Pancreas (tissue), 10 donors: ENCODE data around the gene NRP2. TPM values are rescaled to one million over a fixed set of nuclear protein-coding genes. Genes with fewer than 3 reads are reported as not detected.

Source experiments
- ATAC-seq, 4 donors: fragments of 200-7000 bp; cut with Tn5 transposase; one replicate each; pipeline versions ENCODE4 v1.8.0 to v1.9.1; 2020; ENCODE audit warnings: mild to moderate bottlenecking in 4 of 4, moderate library complexity in 4 of 4
- DNase-seq, 6 donors: peaks; one replicate each; pipeline ENCODE4 v3.0.0-alpha.2; 2020
- FAIRE-seq: peaks from 2 replicates; lab custom pipeline; 2012; peaks lifted over from hg19 to GRCh38; lab: Jason Lieb, UNC
- H3K27ac ChIP-seq, 4 donors: fragments of 200-600 bp; sonication (generic); 1 replicate in 3 of 4; 2 replicates in 1 of 4; pipeline versions ENCODE4 v1.5.0 to v1.8.0; 2020
- H3K27me3 ChIP-seq, 4 donors: fragments of 200-600 bp; one replicate each; pipeline ENCODE4 v1.8.0; 2021
- H3K36me3 ChIP-seq, 3 donors: fragments of 200-600 bp; sonication (generic) in 1 of 3; one replicate each; pipeline versions ENCODE4 v1.5.0 to v1.8.0; 2020 to 2021
- H3K4me1 ChIP-seq, 3 donors: fragments of 200-600 bp; one replicate each; pipeline ENCODE4 v1.8.0; 2021
- H3K4me3 ChIP-seq, 4 donors: fragments of 200-600 bp; sonication (generic) in 2 of 4; one replicate each; pipeline versions ENCODE4 v1.5.0 to v1.8.0; 2020 to 2021
- H3K9me3 ChIP-seq, 4 donors: fragments of 200-600 bp; one replicate each; pipeline ENCODE4 v1.8.0; 2021
- CTCF ChIP-seq, 4 donors: fragments of 200-600 bp; sonication (generic) in 3 of 4; IDR thresholded peaks; one replicate each; pipeline versions ENCODE4 v1.5.0 to v1.8.0; 2021; ENCODE audit warnings: antibody characterized with exemption in 4 of 4
- WGBS, 2 donors: extraction: QIAGEN DNeasy Blood & Tissue Kit; methylation state at CpG; one replicate each; pipeline ENCODE4 v1.1.7; 2013; 5-methylcytosine and 5-hydroxymethylcytosine counted together
- intact Hi-C, 3 donors: fragments of 100-400 bp; cut with DNase I; formaldehyde crosslinking; loops; one replicate each; pipeline versions ENCODE4 v1.11.1 to v1.14.2; 2022
- polyA plus RNA-seq, 2 donors: library from polyadenylated mRNA; stranded (reverse); fragments of 200-250 nt; gene quantifications; one replicate each; pipeline ENCODE4 v1.2.3, GENCODE V29; 2013
- total RNA-seq, 6 donors: library from RNA; stranded (reverse); fragmentation: NEBNext Ultra II Directional in 4 of 6; extraction: Animal tissue kit (Norgen Biotek cat#: 25700) in 4 of 6; gene quantifications; one replicate each; pipeline versions ENCODE4 v1.2.1 to v1.2.4, GENCODE V29; 2021 to 2023
- donor health status: healthy with polysubstance abuse.
- donor health status: DM: no; HTN: no; CAD: no; lungs with moderate emphysema.
- donor health status: DM: no; HTN: no; CAD: no.
- donor health status: control.
- donor health status: control.
- donor health status: Bipolar disorder and iron deficiency.
- donor health status: DM: yes; HTN: yes; CAD: no.
- donor health status: DM: no; HTN: no; CAD: no.
- donor health status: DM: no; HTN: no; CAD: no.
- donor health status: DM: yes; HTN: yes; CAD: no.

Gene NRP2
- total and polyA plus RNA-seq, 8 donors, result 0.65 to 11.0 (median 1.6) TPM

- no peaks in the 10 kb centered on the region for H3K27me3 ChIP-seq
- DNase-seq, result no peak
- intact Hi-C loops, result no loop called here
- FAIRE-seq, result no peak
- TF ChIP-seq CTCF (IDR thresholded peaks at IDR 0.05), result no peak
- no peak for ATAC-seq
- H3K9me3 ChIP-seq, result no peaks in the 10 kb centered on the region
- 56 to 65% methylated on average over 5 of the region's 5 CpGs for WGBS, 2 donors
- no peak overlapping the region for H3K27ac ChIP-seq
- H3K4me3 ChIP-seq, result no peak overlapping the region
- H3K36me3 ChIP-seq, result no peaks in the 10 kb centered on the region
- no peaks in the 10 kb centered on the region for H3K4me1 ChIP-seq
Observed at GRCh38 chr2:205725059-205725458, 42.8 kb downstream of the NRP2 start.

- ATAC-seq, result peak in 2 of 4 donors; percentile 22 to 46
- no peak for DNase-seq
- Histone ChIP-seq H3K27ac (no peak overlapping the region), H3K9me3 (no peaks in the 10 kb centered on the region), H3K4me1 (no peaks in the 10 kb centered on the region), H3K36me3 (no peaks in the 10 kb centered on the region), H3K4me3 (no peak overlapping the region), H3K27me3 (no peaks in the 10 kb centered on the region)
- 82 to 86% methylated on average over 4 of the region's 4 CpGs for WGBS, 2 donors
- intact Hi-C loops, result no loop called here
- no peak for TF ChIP-seq CTCF (IDR thresholded peaks at IDR 0.05)
- FAIRE-seq, result no peak
Observed at GRCh38 chr2:205726506-205726905, 44.2 kb downstream of the NRP2 start.

GRCh38 chr2:205727174-205727573 lies 44.9 kb downstream of the NRP2 start:
- no peak for TF ChIP-seq CTCF (IDR thresholded peaks at IDR 0.05)
- ATAC-seq, result no peak

GRCh38 chr2:205728366-205728765 lies 46.1 kb downstream of the NRP2 start:
- H3K27me3 ChIP-seq, result no peaks in the 10 kb centered on the region
- no peaks in the 10 kb centered on the region for H3K36me3 ChIP-seq
- ATAC-seq (no peak), DNase-seq (no peak), FAIRE-seq (no peak)
- intact Hi-C loops, result no loop called here
- no peak overlapping the region for H3K4me3 ChIP-seq
- H3K4me1 ChIP-seq, result no peaks in the 10 kb centered on the region
- H3K27ac ChIP-seq, result no peak overlapping the region
- 83 to 94% methylated on average over 7 of the region's 7 CpGs for WGBS, 2 donors
- no peak for TF ChIP-seq CTCF (IDR thresholded peaks at IDR 0.05)
- no peaks in the 10 kb centered on the region for H3K9me3 ChIP-seq

More at GRCh38 chr2:205727174-205727573, 44.9 kb downstream of the NRP2 start:
- Histone ChIP-seq H3K4me1 (no peaks in the 10 kb centered on the region), H3K9me3 (no peaks in the 10 kb centered on the region), H3K27ac (no peak overlapping the region), H3K36me3 (no peaks in the 10 kb centered on the region), H3K4me3 (no peak overlapping the region), H3K27me3 (no peaks in the 10 kb centered on the region)
- no peak for FAIRE-seq
- intact Hi-C loops, result no loop called here
- DNase-seq, result no peak
- 87 to 91% methylated on average over 2 of the region's 2 CpGs for WGBS, 2 donors

GRCh38 chr2:205730191-205730590 lies 47.9 kb downstream of the NRP2 start:
- Histone ChIP-seq H3K27me3 (no peaks in the 10 kb centered on the region), H3K9me3 (no peaks in the 10 kb centered on the region), H3K27ac (no peak overlapping the region), H3K4me1 (no peaks in the 10 kb centered on the region), H3K36me3 (no peaks in the 10 kb centered on the region), H3K4me3 (no peak overlapping the region)
- WGBS, 2 donors, result 84 to 90% methylated on average over 9 of the region's 9 CpGs
- no peak for DNase-seq
- intact Hi-C loops, result no loop called here
- FAIRE-seq, result no peak
- no peak for ATAC-seq
- TF ChIP-seq CTCF (IDR thresholded peaks at IDR 0.05), result no peak
